GM21576 (cell line): Measurements from ENCODE around the gene JMJD8.
"Not testable (repeated sequence)": the region's sequence is repeated elsewhere in the genome, so short reads cannot be mapped to it uniquely, and the experiment has no call there.

Experiments used
- ATAC-seq: cut with Tn5 transposase; IDR thresholded peaks from one replicate; pipeline ENCODE4 v1.9.1; 2021; ENCODE audit warnings: mild to moderate bottlenecking, moderate library complexity; ENCODE audit not compliant: unreplicated experiment

JMJD8 gene

GRCh38 chr16:722835-723633 lies 38.9 kb upstream of the JMJD8 start:
- ATAC-seq = no peak

GRCh38 chr16:721765-722540 lies 37.8 kb upstream of the JMJD8 start:
- ATAC-seq = no peak

- peak; percentile 54 for ATAC-seq
Measured at GRCh38 chr16:720990-721764, 37.0 kb upstream of the JMJD8 start, which contains the start of gene ANTKMT. ANTKMT (plus strand) TSS chr16:721146; CDS start chr16:721275, 129 bp downstream.

DNA sequence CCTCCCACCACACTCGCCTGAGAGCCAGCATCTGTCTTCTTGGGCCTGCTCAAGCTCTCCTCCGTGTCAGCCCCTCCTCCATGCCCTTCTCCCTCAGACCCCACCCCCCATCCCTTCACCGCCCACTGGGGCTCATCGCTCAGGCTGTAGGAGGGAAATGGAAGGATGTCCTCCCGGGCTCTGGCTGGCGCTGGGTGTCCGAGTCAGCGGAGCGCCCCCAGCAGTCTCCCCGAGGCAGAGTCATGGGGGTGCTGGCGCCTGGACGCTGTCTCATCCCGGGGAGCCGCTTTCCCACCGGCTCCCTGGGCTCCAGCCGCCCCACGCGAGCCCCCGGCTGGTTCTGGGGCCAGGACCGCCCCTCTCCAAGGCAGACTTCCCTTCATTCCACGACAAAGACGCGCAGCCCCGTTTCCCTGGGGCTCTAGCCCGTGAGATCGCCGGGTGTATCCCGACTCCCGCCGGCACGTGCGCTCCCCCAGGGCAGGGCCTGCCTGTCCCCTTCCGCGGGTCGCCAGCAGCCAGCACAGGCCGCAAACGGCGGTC lies 36.4 kb upstream of the JMJD8 start:
- peak; percentile 26 for ATAC-seq

DNA sequence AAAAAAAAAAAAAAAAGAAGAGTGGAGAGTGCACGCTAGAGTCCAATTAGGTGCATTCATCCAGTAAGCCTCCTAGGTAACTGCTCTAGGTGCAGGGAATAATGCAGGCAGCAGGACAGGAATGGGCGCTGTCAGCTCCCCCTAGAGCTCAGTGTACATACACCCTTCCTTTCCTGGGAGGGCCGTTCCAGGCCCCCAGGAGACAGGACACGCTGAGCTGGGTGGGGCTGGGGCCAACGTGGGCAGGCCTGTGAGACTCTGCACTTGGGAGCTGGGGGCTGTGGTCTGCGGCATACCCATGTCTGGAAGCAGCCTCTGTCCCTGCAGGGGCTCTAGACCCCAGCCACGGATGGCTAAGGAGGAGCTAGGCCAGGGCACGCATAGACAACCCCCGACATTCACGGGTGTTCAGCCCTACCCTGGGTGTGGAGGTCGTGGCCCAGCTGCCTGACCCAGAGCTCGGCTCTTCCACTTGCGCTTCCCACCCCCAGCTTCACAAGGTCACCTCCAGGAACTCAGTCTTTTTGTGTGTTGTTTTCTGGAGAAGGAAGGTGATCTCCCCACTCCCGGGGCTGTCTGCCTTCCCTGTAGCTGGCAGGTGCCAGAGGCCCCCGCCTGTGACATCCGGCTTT lies 35.8 kb upstream of the JMJD8 start:
- no peak for ATAC-seq

- ATAC-seq = no peak
Measured at GRCh38 chr16:718922-719321, 34.8 kb upstream of the JMJD8 start.

DNA sequence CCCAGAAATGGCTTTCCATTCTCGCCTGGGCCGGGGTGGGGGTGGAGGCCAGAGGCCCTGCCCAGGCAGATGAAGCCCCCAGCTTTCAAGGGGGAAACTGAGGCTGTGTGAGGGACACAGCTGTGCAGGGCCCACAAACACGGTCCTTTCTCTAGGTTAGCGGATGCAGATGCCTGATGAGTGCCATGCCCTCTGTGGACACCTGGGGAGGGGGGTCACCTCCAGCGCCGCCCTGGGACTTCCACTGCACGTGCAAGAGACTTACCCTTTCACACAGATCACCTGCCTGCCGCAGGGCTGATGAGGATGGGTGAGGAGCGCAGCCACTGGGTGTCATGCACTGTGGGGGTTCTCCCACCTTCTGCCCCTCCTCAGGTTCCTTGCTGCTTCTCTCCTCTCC lies 34.3 kb upstream of the JMJD8 start:
- ATAC-seq = no peak

- ATAC-seq = no peak
Measured at GRCh38 chr16:717450-718245, 33.5 kb upstream of the JMJD8 start.

DNA sequence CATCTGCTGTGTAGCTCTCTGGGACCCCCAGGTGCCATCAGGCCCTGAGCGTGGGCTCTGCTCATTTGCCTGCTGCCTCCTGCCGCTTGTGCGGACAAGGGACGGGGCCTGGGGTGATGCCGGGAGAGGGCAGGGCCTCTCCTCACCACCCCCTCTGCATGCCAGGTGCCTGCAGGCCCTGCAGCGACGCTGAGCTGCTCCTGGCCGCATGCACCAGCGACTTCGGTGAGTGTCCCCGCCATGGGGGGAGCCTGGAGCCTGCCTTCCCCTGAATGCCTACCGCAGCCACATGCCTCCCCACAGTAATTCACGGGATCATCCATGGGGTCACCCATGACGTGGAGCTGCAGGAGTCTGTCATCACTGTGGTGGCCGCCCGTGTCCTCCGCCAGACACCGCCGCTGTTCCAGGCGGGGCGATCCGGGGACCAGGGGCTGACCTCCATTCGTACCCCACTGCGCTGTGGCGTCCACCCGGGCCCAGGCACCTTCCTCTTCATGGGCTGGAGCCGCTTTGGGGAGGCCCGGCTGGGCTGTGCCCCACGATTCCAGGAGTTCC lies 32.7 kb upstream of the JMJD8 start:
- no peak for ATAC-seq

- no peak for ATAC-seq
Measured at GRCh38 chr16:716200-716568, 32.0 kb upstream of the JMJD8 start.

DNA sequence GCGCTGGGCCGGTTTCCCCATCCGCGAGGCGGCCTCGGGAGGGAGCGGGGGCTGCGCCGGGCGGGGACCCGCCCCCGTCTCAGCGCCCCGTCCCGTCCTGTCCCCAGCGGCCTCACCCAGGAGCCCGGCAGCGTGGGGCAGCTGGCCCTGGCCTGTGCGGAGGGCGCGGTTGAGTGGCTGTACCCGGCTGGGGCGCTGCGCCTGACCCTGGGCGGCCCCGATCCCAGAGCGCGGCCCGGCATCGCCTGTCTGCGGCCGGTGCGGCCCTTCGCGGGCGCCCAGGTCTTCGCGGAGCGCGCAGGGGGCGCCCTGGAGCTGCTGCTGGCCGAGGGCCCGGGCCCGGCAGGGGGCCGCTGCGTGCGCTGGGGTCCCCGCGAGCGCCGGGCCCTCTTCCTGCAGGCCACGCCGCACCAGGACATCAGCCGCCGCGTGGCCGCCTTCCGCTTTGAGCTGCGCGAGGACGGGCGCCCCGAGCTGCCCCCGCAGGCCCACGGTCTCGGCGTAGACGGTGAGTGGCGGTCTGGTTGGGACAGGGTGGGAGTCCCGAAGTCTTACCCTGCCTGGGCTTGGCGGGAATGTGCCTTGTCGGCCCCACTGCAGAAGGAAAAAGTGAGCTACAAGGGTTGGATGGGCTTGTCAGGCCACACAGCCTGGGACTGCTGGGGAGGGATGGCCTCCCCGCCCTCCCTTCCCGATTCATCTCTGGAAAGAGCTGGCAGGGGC lies 31.5 kb upstream of the JMJD8 start:
- ATAC-seq = peak; percentile 12

DNA sequence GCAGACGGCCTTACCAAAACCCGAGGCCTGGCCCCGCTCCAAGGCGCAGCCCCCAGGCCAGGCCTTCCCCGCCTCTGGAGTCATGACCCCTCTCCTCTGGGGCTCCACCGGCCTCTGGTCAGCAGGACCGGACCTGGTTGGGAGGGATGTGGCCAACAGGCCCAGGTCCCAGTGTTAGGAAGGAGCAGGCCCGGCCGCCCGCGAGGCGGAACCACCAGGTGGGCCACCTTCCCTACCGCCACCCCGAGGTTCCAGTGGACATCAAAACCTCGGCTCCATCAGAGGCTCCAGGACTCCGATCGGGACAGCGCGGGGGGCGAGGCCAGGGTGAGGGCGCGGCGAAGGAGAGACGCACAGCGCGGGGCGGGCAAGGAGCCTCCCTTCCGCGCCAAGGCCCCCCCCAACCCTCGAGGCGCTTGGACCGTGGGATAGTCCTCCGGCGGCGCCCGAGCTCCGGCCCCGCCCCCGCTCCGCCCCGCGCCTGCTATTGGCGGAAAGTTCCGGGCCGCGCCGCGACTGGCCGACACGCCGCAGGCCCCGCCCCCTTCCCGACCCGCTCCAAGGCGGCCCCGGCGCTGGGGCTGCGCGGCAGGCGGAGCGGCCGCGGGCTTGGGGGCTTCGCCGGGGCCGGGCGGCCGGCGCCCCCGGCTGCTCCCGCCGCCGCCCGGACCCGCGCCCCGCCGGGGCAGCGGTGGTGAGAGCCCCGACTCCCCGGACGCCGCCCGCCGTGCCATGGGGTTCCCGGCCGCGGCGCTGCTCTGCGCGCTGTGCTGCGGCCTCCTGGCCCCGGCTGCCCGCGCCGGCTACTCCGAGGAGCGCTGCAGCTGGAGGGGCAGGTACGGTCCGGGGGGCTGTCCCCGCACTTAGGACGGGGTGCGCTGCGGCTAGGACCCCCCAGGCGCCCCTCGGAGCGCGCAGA lies 30.7 kb upstream of the JMJD8 start, which contains the start of gene METRN:
TSS of gene METRN (plus strand) at position 561 of the 919 bp plus-strand sequence. CDS start at position 733, 172 bp downstream.
- ATAC-seq = peak; percentile 55

DNA sequence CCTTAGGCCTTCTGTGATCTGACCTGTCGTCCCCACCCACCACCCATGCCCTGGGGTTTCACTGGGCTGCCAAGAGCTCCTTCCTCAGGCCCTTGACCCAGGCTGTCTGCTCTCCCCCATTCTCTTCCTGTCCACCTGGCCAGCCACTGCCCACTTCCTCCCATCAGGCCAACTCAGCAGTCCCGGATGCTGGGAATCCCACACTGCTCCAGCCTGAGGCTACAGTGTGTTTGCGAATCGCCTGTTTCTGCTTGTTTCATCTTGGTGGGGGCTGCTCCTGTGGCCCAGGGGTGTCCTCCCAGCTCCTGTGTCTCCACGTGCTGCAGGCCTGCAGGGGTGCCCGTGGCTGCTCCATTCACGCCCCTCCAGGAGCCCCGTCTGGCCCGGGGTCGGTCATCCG lies 29.9 kb upstream of the JMJD8 start:
- no peak for ATAC-seq

- ATAC-seq = not testable (repeated sequence)
Measured at GRCh38 chr16:712740-713250, 28.7 kb upstream of the JMJD8 start.

GRCh38 chr16:711548-712320 lies 27.6 kb upstream of the JMJD8 start:
- ATAC-seq = no peak

- no peak for ATAC-seq
Measured at GRCh38 chr16:711084-711483, 26.9 kb upstream of the JMJD8 start.
